Endometrial microvascular endothelial cells (primary cell): ENCODE data around the gene LORICRIN. TPM values are rescaled to one million over a fixed set of nuclear protein-coding genes. Genes with fewer than 3 reads are reported as not detected.

Source experiments
- in situ Hi-C: cut with HindIII; loops from 2 replicates; pipeline ENCODE4 v1.10.0; 2017; ENCODE audit warnings: low sequenced_read_pairs, low pct_unique_long_range_greater_than_20kb; ENCODE audit errors: inconsistent ontology term
- total RNA-seq: library from RNA; depleted of rRNA; stranded (reverse); fragments of >200 nt; gene quantifications from one replicate; pipeline ENCODE4 v1.2.3, GENCODE V29; 2015; ENCODE audit errors: inconsistent ontology term

LORICRIN gene
- total RNA-seq, 1 donor from 2014 or later = not detected

- in situ Hi-C loops = no loop called here
These were observed 33.4 kb downstream of the LORICRIN start for GRCh38 chr1:153292740-153293479.

- in situ Hi-C loops = no loop called here
These were observed 33.9 kb downstream of the LORICRIN start for GRCh38 chr1:153293480-153293775.

DNA sequence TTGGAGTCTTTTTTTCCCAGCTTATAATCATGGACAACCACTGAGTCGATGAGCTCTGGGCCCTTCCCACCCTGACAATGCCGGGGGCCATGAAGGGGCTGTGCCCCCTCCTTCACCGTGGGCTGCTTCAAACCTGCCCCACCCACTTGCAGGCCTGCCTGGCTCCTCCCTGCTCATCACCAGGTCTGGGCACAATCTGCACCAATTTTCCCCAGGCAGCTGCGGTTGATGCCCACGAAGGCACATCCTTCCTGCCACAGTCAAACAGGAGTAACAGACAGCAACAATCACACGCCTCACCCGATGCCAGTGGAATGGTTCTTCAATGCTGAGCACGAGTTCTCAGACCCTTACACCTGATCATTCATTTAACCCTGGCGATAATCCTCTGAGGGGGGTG is 34.4 kb downstream of the LORICRIN start:
- in situ Hi-C loops = no loop called here

GRCh38 chr1:153302308-153302707 is 42.8 kb downstream of the LORICRIN start:
- in situ Hi-C loops = no loop called here

DNA sequence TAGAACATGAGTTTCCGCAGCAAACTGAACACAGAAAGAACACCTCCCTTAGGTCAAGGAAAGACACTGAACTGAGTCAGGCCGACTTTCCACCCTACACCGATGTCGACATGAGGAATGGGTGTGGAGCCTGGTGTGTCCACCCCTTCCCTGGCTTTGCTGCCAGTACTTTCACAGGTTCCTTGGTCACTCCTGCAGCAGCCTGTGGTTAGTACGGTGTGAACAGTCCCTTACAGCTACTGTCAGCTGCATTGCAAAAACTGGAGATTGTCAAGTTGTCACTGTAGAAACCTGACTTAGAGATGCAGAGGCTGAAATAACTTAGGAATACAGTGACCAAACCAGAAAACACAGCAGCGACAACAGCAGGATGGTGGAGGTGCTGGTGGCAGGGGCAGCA is 46.2 kb downstream of the LORICRIN start:
- in situ Hi-C loops = no loop called here

- in situ Hi-C loops = no loop called here
These were observed 47.1 kb downstream of the LORICRIN start for GRCh38 chr1:153306303-153307220.

DNA sequence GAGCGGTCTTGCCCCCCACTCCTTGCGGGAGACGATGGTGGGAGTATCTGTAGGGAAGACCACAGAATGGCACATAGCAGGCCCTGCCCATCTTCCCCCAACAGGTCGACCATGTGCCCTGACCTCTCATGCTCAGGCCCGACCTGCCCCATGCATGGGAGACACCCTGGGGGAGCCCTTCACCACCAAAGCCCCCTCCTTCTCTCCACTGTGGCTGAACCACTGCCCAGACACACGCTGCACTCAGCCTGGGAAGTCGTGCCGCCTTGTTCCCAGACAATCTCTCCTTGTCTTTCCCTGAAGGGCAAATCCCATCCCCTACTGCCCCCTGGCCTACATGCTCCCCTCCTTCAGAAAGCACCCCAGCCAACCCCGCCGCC is 47.7 kb downstream of the LORICRIN start:
- in situ Hi-C loops = no loop called here

DNA sequence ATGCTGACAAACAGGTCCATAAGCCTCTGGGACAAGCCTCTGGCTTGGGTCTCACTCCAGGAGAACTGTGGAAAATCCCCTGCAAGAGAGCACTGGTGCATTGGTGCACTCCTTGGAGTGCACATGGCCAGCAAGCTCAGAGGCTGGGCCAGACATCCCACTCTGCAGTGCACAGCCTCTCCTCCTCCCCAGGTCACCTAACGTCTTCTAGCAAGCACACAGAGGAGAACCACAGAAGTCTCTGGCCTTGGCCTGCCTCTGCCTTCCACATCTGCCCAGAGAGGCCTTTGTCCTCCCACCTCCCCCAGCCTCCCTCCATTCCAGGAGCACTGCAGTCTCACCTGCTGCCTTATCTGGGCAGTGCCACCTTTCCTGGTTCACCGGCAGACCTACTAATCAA is 49.1 kb downstream of the LORICRIN start:
- in situ Hi-C loops = no loop called here

DNA sequence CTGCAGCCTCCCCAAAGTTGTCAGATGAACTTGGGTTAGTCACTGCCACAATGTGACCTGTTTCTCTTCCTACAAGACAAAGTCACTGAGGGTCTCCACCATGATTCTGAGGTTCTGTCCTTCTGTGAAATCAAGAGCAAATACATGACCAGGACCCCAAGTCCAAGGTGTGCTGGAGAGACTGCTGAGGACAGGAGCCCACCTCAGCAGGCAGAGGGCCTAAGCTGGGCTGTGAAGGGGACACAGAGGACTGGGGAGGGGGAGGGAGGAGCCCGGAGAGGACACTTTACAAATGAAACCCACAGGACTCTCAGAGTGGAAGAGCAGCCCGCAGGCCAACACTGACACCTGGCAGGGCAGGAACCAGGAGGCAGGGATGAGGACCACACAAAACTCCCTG is 50.0 kb downstream of the LORICRIN start:
- in situ Hi-C loops = no loop called here

- in situ Hi-C loops = no loop called here
These were observed 51.0 kb downstream of the LORICRIN start for GRCh38 chr1:153310526-153310925.

Other genes with a start within 250 kb of the LORICRIN start
- gene SPRR1B, start 228.5 kb upstream of the LORICRIN start, total RNA-seq = not detected
- gene SPRR2D, start 218.6 kb upstream of the LORICRIN start, total RNA-seq = not detected
- not detected for gene SPRR2A, start 202.2 kb upstream of the LORICRIN start, total RNA-seq
- gene SPRR2B, start 188.1 kb upstream of the LORICRIN start, total RNA-seq = not detected
- gene SPRR2E, start 165.2 kb upstream of the LORICRIN start, total RNA-seq = not detected
- not detected for gene SPRR2F, start 146.2 kb upstream of the LORICRIN start, total RNA-seq
- gene SPRR2G, start 108.8 kb upstream of the LORICRIN start, total RNA-seq = not detected
- gene LELP1, start 56.3 kb upstream of the LORICRIN start, total RNA-seq = not detected
- not detected for gene PRR9, start 42.1 kb upstream of the LORICRIN start, total RNA-seq
- not detected for gene PGLYRP3, start 53.3 kb downstream of the LORICRIN start, total RNA-seq
- not detected for gene PGLYRP4, start 89.2 kb downstream of the LORICRIN start, total RNA-seq
- not detected for gene S100A9, start 98.2 kb downstream of the LORICRIN start, total RNA-seq
- gene S100A12, start 115.9 kb downstream of the LORICRIN start, total RNA-seq = not detected
- gene S100A8, start 131.4 kb downstream of the LORICRIN start, total RNA-seq = not detected
- not detected for gene S100A7A, start 156.8 kb downstream of the LORICRIN start, total RNA-seq
- not detected for gene S100A7, start 201.0 kb downstream of the LORICRIN start, total RNA-seq